Neuronal stem cell (in vitro differentiated cells): ENCODE data around the gene MTG2.

ENCODE experiments used
- DNase-seq: peaks from one replicate; pipeline ENCODE4 v3.0.0-alpha.2; 2013; ENCODE audit warnings: low spot score
- H2AFZ ChIP-seq: one replicate; pipeline ENCODE4 v1.6.1; 2013; ENCODE audit warnings: mild to moderate bottlenecking, low read length, inconsistent platforms
- H2AK5ac ChIP-seq: 2 replicates; pipeline ENCODE4 v1.6.1; 2013; ENCODE audit warnings: low read depth, mild to moderate bottlenecking, inconsistent platforms, low read length, moderate library complexity, mixed read lengths
- H2BK120ac ChIP-seq: 2 replicates; pipeline ENCODE4 v1.6.1; 2013; ENCODE audit warnings: low read depth, mild to moderate bottlenecking, inconsistent platforms, low read length, moderate library complexity, mixed read lengths
- H2BK12ac ChIP-seq: one replicate; pipeline ENCODE4 v1.6.1; 2013; ENCODE audit warnings: low read length, inconsistent platforms
- H2BK15ac ChIP-seq: 2 replicates; pipeline ENCODE4 v1.6.1; 2013; ENCODE audit warnings: mild to moderate bottlenecking, low read length, inconsistent platforms, mixed read lengths
- H2BK5ac ChIP-seq: one replicate; pipeline ENCODE4 v1.6.1; 2013; ENCODE audit warnings: inconsistent platforms, mild to moderate bottlenecking, low read length, moderate library complexity
- H3K14ac ChIP-seq: one replicate; pipeline ENCODE4 v1.6.1; 2013; ENCODE audit warnings: low read length, inconsistent platforms
- H3K18ac ChIP-seq: 2 replicates; pipeline ENCODE4 v1.6.1; 2013; ENCODE audit warnings: low read length, inconsistent platforms
- H3K23ac ChIP-seq: 2 replicates; pipeline ENCODE4 v1.6.1; 2013; ENCODE audit warnings: low read depth, mild to moderate bottlenecking, mixed read lengths, low read length, inconsistent platforms; ENCODE audit not compliant: poor library complexity
- H3K27ac ChIP-seq: replicated peaks from 3 replicates; pipeline ENCODE4 v1.5.1; 2013; ENCODE audit warnings: low read length, inconsistent platforms
- H3K27me3 ChIP-seq, 3 experiments: 2 replicates each; pipeline ENCODE4 v1.6.1; 2013; ENCODE audit warnings: low read length in 3 of 3, mild to moderate bottlenecking in 2 of 3, inconsistent platforms in 1 of 3, low read depth in 1 of 3, mixed read lengths in 1 of 3, moderate library complexity in 1 of 3; ENCODE audit not compliant: control insufficient read depth in 3 of 3, insufficient read depth in 3 of 3
- H3K36me3 ChIP-seq, 2 donors: replicated peaks in 1 of 2; 2 replicates each; pipeline ENCODE4 v1.6.1; 2013; ENCODE audit warnings: low read length in 2 of 2; ENCODE audit not compliant: control insufficient read depth in 2 of 2, insufficient read depth in 2 of 2
- H3K4ac ChIP-seq: 2 replicates; pipeline ENCODE4 v1.6.1; 2013; ENCODE audit warnings: inconsistent platforms, mild to moderate bottlenecking, low read length, moderate library complexity
- H3K4me1 ChIP-seq, 2 donors: 1 replicate in 1 of 2; 2 replicates in 1 of 2; pipeline ENCODE4 v1.6.1; 2013; ENCODE audit warnings: low read length in 2 of 2, low read depth in 1 of 2; ENCODE audit not compliant: control insufficient read depth in 2 of 2, insufficient read depth in 1 of 2
- H3K4me2 ChIP-seq: one replicate; pipeline ENCODE4 v1.6.1; 2013; ENCODE audit warnings: mild to moderate bottlenecking, low read length, inconsistent platforms; ENCODE audit not compliant: insufficient read depth, poor library complexity, severe bottlenecking
- H3K4me3 ChIP-seq, 2 donors: 2 replicates each; pipeline ENCODE4 v1.5.1; 2013; ENCODE audit warnings: low read length in 2 of 2, mild to moderate bottlenecking in 2 of 2, inconsistent platforms in 1 of 2, moderate library complexity in 1 of 2
- H3K79me1 ChIP-seq: one replicate; pipeline ENCODE4 v1.6.1; 2013; ENCODE audit warnings: low read depth, mild to moderate bottlenecking, inconsistent platforms, low read length, moderate library complexity
- H3K9ac ChIP-seq: one replicate; pipeline ENCODE4 v1.6.1; 2013; ENCODE audit warnings: mild to moderate bottlenecking, low read depth, low read length, inconsistent platforms; ENCODE audit not compliant: poor library complexity
- H3K9me3 ChIP-seq, 2 donors: replicated peaks in 1 of 2; 2 replicates each; pipeline versions ENCODE3 to v1.6.1; 2013; ENCODE audit warnings: low read length in 2 of 2, mild to moderate bottlenecking in 2 of 2, inconsistent platforms in 1 of 2, low read depth in 1 of 2, mixed read lengths in 1 of 2, moderate library complexity in 1 of 2; ENCODE audit not compliant: control insufficient read depth in 2 of 2, insufficient read depth in 1 of 2
- H4K8ac ChIP-seq: one replicate; pipeline ENCODE4 v1.6.1; 2013; ENCODE audit warnings: low read depth, mild to moderate bottlenecking, inconsistent platforms, low read length, moderate library complexity
- H4K91ac ChIP-seq: one replicate; pipeline ENCODE4 v1.6.1; 2013; ENCODE audit warnings: low read length, low read depth, mild to moderate bottlenecking, inconsistent platforms; ENCODE audit not compliant: poor library complexity
- WGBS, 2 donors: extraction: QIAGEN DNeasy Blood & Tissue Kit; methylation state at CpG; one replicate each; pipeline ENCODE4 v1.1.7; 2013; ENCODE audit warnings: missing lambda C conversion rate in 2 of 2, mixed read lengths in 1 of 2; ENCODE audit not compliant: insufficient read length in 2 of 2, insufficient replicate concordance in 1 of 2; ENCODE audit errors: extremely low coverage in 2 of 2; 5-methylcytosine and 5-hydroxymethylcytosine counted together

The MTG2 gene

DNA sequence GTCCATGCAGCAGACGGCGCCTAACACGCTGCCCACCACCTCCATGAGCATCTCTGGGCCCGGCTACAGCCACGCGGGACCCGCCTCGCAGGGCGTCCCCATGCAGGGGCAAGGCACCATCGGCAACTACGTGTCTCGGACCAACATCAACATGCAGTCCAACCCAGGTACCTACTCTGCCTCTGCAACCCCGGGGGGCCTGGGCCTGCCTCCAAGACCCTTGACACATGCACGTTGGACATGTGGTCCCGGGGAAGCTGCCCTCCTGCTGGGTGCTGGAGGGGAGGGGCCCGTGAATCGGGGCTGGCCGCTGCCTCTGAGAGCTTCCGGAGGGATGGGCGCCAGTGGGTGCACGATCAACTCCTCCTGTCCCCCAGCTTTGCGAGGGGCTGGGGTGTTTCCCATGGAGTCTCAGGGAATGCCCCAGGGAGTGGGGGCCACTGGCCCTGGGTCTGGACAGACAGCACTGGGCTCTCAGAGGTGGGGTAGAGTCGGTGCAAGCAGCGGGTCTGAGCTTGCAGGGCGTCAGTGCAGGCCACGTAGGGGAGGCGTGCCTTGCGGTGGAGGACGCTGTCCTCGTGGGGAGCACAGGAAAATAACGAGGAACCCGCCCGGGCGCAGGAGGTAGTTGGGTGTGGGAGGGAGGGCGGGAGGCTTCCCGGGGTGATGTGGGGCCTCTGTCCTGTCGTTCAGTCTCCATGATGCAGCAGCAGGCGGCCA lies 19.9 kb upstream of the MTG2 start:
- H3K23ac ChIP-seq: no peak overlapping the region
- no peak overlapping the region for H2BK12ac ChIP-seq
- no CpG with 5 or more reads among the region's 38 CpGs for WGBS, 2 donors
- H3K27ac ChIP-seq: no peak overlapping the region
- H3K14ac ChIP-seq: no peak overlapping the region
- no peaks in the 10 kb centered on the region for H3K4me1 ChIP-seq
- H2BK15ac ChIP-seq: no peak overlapping the region
- H3K4me2 ChIP-seq: no peak overlapping the region
- no peaks in the 10 kb centered on the region for H3K27me3 ChIP-seq
- no peak overlapping the region for H3K4me3 ChIP-seq
- H3K79me1 ChIP-seq: peaks cover 15% of the 10 kb centered on the region
- H2AK5ac ChIP-seq: no peak overlapping the region
- no peak overlapping the region for H4K8ac ChIP-seq
- peaks cover 52 to 87% of the 10 kb centered on the region in 2 donors for H3K36me3 ChIP-seq
- peak overlapping the region; percentile 39 for H2BK5ac ChIP-seq
- no peak overlapping the region for H3K4ac ChIP-seq
- H3K18ac ChIP-seq: no peak overlapping the region
- no peak for DNase-seq
- no peak overlapping the region for H2BK120ac ChIP-seq
- H3K9ac ChIP-seq: peak overlapping the region; percentile 60
- H2AFZ ChIP-seq: no peak overlapping the region
- H4K91ac ChIP-seq: no peak overlapping the region
- H3K9me3 ChIP-seq: no peaks in the 10 kb centered on the region

- Histone ChIP-seq H2BK12ac (no peak overlapping the region), H4K91ac (no peak overlapping the region), H2AK5ac (no peak overlapping the region), H2AFZ (no peak overlapping the region), H3K36me3 (peaks cover 57 to 87% of the 10 kb centered on the region in 2 donors), H3K18ac (no peak overlapping the region), H3K14ac (no peak overlapping the region), H3K4me3 (no peak overlapping the region), H2BK5ac (peak overlapping the region; percentile 39), H3K4ac (no peak overlapping the region), H3K79me1 (peaks cover 13% of the 10 kb centered on the region), H3K27ac (no peak overlapping the region), H2BK15ac (no peak overlapping the region), H3K9me3 (no peaks in the 10 kb centered on the region), H3K4me2 (no peak overlapping the region), H2BK120ac (no peak overlapping the region), H3K23ac (no peak overlapping the region), H3K9ac (no peak overlapping the region), H3K27me3 (no peaks in the 10 kb centered on the region), H4K8ac (no peak overlapping the region), H3K4me1 (no peaks in the 10 kb centered on the region)
- no CpG with 5 or more reads among the region's 25 CpGs for WGBS, 2 donors
- no peak for DNase-seq
Observed at GRCh38 chr20:62163485-62163865, 19.4 kb upstream of the MTG2 start.

GRCh38 chr20:62163986-62164762 lies 18.7 kb upstream of the MTG2 start:
- Histone ChIP-seq H2AK5ac (no peak overlapping the region), H3K79me1 (peaks cover 15% of the 10 kb centered on the region), H3K4me1 (no peaks in the 10 kb centered on the region), H3K18ac (no peak overlapping the region), H3K9me3 (no peaks in the 10 kb centered on the region), H2BK12ac (no peak overlapping the region), H3K9ac (peak overlapping the region; percentile 77), H3K4me2 (no peak overlapping the region), H3K27me3 (no peaks in the 10 kb centered on the region), H3K4me3 (no peak overlapping the region), H2BK5ac (peak overlapping the region; percentile 24), H3K23ac (peak overlapping the region; percentile 73), H3K36me3 (peaks cover 62 to 89% of the 10 kb centered on the region in 2 donors), H2AFZ (no peak overlapping the region), H3K14ac (no peak overlapping the region), H3K4ac (no peak overlapping the region), H4K91ac (no peak overlapping the region), H2BK15ac (no peak overlapping the region), H2BK120ac (no peak overlapping the region), H3K27ac (no peak overlapping the region), H4K8ac (no peak overlapping the region)
- DNase-seq: no peak
- no CpG with 5 or more reads among the region's 29 CpGs for WGBS, 2 donors
